B cell (primary cell): ENCODE data around the gene RREB1.

Experiments
- CTCF ChIP-seq: fragments of 200-600 bp; IDR thresholded peaks from one replicate; pipeline ENCODE4 v1.8.0; 2022; ENCODE audit warnings: antibody characterized with exemption, mild to moderate bottlenecking
- EZH2 ChIP-seq: IDR thresholded peaks from 2 replicates; pipeline ENCODE4 v1.6.1; 2012; ENCODE audit warnings: borderline replicate concordance, low read depth, mild to moderate bottlenecking, moderate library complexity, low read length; ENCODE audit not compliant: insufficient read depth, poor library complexity, severe bottlenecking

- TF ChIP-seq CTCF (no peak), EZH2 (no peak)
These were observed 95.2 kb downstream of the RREB1 start for GRCh38 chr6:7202950-7203349.
